HL-60 (cell line): Measurements from ENCODE around the gene YTHDF2.

Source experiments
- POLR2AphosphoS5 ChIP-seq: IDR thresholded peaks from 2 replicates; pipeline ENCODE4 v1.6.1; 2012; ENCODE audit warnings: low read depth
- TF ChIP-seq, protein P1 (sequence below): IDR thresholded peaks from one replicate; pipeline ENCODE4 v1.5.1; 2011; ENCODE audit warnings: low read length, control low read depth, inconsistent platforms; ENCODE audit not compliant: insufficient read depth
- TF ChIP-seq, protein P2 (sequence below): IDR thresholded peaks from 2 replicates; pipeline ENCODE4 v1.6.1; 2012; ENCODE audit warnings: low read depth; ENCODE audit not compliant: insufficient replicate concordance

DNA sequence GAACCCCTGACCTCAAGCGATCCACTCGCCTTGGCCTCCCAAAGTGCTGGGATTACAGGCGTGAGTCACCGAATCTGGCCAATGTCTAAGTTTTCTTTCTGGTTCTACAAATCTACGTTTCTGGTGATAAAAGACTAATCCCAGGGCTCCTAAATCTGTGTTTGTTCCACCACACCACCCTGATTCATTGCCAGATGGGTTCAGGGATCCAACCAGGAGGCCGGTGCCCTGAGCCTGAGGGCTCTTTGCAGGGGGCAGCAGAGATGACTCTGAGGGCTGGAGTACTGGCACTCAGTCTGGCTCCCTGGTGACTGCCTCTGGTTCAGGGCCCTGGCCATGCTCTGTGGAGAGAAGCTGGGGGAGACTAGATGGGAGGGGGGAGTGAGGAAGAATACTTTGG, 64.7 kb downstream of the YTHDF2 start:
- TF ChIP-seq, protein P1, sequence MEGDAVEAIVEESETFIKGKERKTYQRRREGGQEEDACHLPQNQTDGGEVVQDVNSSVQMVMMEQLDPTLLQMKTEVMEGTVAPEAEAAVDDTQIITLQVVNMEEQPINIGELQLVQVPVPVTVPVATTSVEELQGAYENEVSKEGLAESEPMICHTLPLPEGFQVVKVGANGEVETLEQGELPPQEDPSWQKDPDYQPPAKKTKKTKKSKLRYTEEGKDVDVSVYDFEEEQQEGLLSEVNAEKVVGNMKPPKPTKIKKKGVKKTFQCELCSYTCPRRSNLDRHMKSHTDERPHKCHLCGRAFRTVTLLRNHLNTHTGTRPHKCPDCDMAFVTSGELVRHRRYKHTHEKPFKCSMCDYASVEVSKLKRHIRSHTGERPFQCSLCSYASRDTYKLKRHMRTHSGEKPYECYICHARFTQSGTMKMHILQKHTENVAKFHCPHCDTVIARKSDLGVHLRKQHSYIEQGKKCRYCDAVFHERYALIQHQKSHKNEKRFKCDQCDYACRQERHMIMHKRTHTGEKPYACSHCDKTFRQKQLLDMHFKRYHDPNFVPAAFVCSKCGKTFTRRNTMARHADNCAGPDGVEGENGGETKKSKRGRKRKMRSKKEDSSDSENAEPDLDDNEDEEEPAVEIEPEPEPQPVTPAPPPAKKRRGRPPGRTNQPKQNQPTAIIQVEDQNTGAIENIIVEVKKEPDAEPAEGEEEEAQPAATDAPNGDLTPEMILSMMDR: no peak
- TF ChIP-seq POLR2AphosphoS5: no peak
- TF ChIP-seq, protein P2, sequence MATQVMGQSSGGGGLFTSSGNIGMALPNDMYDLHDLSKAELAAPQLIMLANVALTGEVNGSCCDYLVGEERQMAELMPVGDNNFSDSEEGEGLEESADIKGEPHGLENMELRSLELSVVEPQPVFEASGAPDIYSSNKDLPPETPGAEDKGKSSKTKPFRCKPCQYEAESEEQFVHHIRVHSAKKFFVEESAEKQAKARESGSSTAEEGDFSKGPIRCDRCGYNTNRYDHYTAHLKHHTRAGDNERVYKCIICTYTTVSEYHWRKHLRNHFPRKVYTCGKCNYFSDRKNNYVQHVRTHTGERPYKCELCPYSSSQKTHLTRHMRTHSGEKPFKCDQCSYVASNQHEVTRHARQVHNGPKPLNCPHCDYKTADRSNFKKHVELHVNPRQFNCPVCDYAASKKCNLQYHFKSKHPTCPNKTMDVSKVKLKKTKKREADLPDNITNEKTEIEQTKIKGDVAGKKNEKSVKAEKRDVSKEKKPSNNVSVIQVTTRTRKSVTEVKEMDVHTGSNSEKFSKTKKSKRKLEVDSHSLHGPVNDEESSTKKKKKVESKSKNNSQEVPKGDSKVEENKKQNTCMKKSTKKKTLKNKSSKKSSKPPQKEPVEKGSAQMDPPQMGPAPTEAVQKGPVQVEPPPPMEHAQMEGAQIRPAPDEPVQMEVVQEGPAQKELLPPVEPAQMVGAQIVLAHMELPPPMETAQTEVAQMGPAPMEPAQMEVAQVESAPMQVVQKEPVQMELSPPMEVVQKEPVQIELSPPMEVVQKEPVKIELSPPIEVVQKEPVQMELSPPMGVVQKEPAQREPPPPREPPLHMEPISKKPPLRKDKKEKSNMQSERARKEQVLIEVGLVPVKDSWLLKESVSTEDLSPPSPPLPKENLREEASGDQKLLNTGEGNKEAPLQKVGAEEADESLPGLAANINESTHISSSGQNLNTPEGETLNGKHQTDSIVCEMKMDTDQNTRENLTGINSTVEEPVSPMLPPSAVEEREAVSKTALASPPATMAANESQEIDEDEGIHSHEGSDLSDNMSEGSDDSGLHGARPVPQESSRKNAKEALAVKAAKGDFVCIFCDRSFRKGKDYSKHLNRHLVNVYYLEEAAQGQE: no peak
